ENCODE data around the gene ISY1.
"Not testable (repeated sequence)": the region's sequence is repeated elsewhere in the genome, so short reads cannot be mapped to it uniquely, and the experiment has no call there.

DNA sequence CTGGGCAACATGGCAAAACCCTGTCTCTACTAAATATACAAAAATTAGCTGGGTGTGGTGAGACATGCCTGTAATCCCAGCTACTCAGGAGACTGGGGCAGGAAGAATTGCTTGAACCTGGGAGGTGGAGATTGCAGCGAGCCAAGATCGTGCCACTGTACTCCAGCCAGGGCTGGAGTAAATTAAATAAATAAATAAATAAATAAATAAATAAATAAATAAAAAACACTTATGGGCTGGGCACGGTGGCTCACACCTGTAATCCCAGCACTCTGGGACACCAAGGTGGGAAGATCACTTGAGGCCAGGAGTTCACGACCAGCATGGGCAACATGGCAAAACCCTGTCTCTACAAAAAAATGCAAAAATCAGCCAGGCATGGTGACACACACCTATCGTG lies 19.9 kb downstream of the ISY1 start:
- TF ChIP-seq, protein P1, sequence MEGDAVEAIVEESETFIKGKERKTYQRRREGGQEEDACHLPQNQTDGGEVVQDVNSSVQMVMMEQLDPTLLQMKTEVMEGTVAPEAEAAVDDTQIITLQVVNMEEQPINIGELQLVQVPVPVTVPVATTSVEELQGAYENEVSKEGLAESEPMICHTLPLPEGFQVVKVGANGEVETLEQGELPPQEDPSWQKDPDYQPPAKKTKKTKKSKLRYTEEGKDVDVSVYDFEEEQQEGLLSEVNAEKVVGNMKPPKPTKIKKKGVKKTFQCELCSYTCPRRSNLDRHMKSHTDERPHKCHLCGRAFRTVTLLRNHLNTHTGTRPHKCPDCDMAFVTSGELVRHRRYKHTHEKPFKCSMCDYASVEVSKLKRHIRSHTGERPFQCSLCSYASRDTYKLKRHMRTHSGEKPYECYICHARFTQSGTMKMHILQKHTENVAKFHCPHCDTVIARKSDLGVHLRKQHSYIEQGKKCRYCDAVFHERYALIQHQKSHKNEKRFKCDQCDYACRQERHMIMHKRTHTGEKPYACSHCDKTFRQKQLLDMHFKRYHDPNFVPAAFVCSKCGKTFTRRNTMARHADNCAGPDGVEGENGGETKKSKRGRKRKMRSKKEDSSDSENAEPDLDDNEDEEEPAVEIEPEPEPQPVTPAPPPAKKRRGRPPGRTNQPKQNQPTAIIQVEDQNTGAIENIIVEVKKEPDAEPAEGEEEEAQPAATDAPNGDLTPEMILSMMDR (IDR thresholded peaks at IDR 0.05; ENCODE audit: insufficient read depth, low read length), result not testable (repeated sequence)
- TF ChIP-seq SPI1 (IDR thresholded peaks at IDR 0.05; ENCODE audit: borderline replicate concordance, low read depth); POLR2AphosphoS5 (IDR thresholded peaks at IDR 0.05; ENCODE audit: low read depth); GABPA (IDR thresholded peaks at IDR 0.05; ENCODE audit: low read depth): not testable (repeated sequence)
- TF ChIP-seq, protein P2, sequence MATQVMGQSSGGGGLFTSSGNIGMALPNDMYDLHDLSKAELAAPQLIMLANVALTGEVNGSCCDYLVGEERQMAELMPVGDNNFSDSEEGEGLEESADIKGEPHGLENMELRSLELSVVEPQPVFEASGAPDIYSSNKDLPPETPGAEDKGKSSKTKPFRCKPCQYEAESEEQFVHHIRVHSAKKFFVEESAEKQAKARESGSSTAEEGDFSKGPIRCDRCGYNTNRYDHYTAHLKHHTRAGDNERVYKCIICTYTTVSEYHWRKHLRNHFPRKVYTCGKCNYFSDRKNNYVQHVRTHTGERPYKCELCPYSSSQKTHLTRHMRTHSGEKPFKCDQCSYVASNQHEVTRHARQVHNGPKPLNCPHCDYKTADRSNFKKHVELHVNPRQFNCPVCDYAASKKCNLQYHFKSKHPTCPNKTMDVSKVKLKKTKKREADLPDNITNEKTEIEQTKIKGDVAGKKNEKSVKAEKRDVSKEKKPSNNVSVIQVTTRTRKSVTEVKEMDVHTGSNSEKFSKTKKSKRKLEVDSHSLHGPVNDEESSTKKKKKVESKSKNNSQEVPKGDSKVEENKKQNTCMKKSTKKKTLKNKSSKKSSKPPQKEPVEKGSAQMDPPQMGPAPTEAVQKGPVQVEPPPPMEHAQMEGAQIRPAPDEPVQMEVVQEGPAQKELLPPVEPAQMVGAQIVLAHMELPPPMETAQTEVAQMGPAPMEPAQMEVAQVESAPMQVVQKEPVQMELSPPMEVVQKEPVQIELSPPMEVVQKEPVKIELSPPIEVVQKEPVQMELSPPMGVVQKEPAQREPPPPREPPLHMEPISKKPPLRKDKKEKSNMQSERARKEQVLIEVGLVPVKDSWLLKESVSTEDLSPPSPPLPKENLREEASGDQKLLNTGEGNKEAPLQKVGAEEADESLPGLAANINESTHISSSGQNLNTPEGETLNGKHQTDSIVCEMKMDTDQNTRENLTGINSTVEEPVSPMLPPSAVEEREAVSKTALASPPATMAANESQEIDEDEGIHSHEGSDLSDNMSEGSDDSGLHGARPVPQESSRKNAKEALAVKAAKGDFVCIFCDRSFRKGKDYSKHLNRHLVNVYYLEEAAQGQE (IDR thresholded peaks at IDR 0.05; ENCODE audit: insufficient replicate concordance, low read depth), result not testable (repeated sequence)

Measured in HL-60 (cell line).